Epithelial cell of proximal tubule (primary cell): ENCODE measurements around the gene GNAT1. TPM values are rescaled to one million over a fixed set of nuclear protein-coding genes. Genes with fewer than 3 reads are reported as not detected.

Experiments used
- DNase-seq: peaks from one replicate; pipeline ENCODE4 v3.0.0-alpha.2; 2011; ENCODE audit warnings: low read depth
- H3K4me3 ChIP-seq: 2 replicates; pipeline ENCODE4 v1.5.1; 2011; ENCODE audit warnings: low read depth, mild to moderate bottlenecking, low read length
- CTCF ChIP-seq: conservative IDR thresholded peaks from 2 replicates; pipeline ENCODE4 v1.5.1; 2012; ENCODE audit warnings: low read depth, mild to moderate bottlenecking, low read length
- total RNA-seq: library from RNA; depleted of rRNA; stranded (reverse); fragments of >200 nt; gene quantifications from 2 replicates; pipeline ENCODE4 v1.2.3, GENCODE V29; 2015

Gene GNAT1
- total RNA-seq, 1 donor from 2014 or later, result not detected

GRCh38 chr3:50179710-50180109 lies 11.7 kb upstream of the GNAT1 start:
- no peak for TF ChIP-seq CTCF
- no peak overlapping the region for H3K4me3 ChIP-seq
- no peak for DNase-seq

GRCh38 chr3:50181985-50182384 lies 9.4 kb upstream of the GNAT1 start:
- no peak for TF ChIP-seq CTCF
- no peak for DNase-seq
- H3K4me3 ChIP-seq, result no peak overlapping the region

- no peak overlapping the region for H3K4me3 ChIP-seq
- DNase-seq, result no peak
- TF ChIP-seq CTCF, result no peak
Measured at GRCh38 chr3:50182533-50183099, 8.8 kb upstream of the GNAT1 start.

GRCh38 chr3:50183755-50184154 lies 7.7 kb upstream of the GNAT1 start:
- no peak for DNase-seq
- TF ChIP-seq CTCF, result no peak
- no peak overlapping the region for H3K4me3 ChIP-seq

- TF ChIP-seq CTCF, result no peak
- no peak for DNase-seq
- no peak overlapping the region for H3K4me3 ChIP-seq
Measured at GRCh38 chr3:50184242-50184978, 7.0 kb upstream of the GNAT1 start.

GRCh38 chr3:50185230-50185629 lies 6.2 kb upstream of the GNAT1 start:
- no peak for DNase-seq
- no peak for TF ChIP-seq CTCF
- no peak overlapping the region for H3K4me3 ChIP-seq

GRCh38 chr3:50186096-50186495 lies 5.3 kb upstream of the GNAT1 start:
- no peak for TF ChIP-seq CTCF
- no peak for DNase-seq
- no peak overlapping the region for H3K4me3 ChIP-seq
